SK-N-SH (cell line): ENCODE measurements around the gene SAMD5. TPM values are rescaled to one million over a fixed set of nuclear protein-coding genes. Genes with fewer than 3 reads are reported as not detected.

ENCODE experiments used
- CTCF ChIA-PET: fragments of 300-600, 350-600 bp; formaldehyde crosslinking; extraction: SDS; loops from one replicate; lab custom pipeline; 2021; lab: Yijun Ruan, JAX
- POLR2A ChIA-PET: fragments of 350-600 bp; sonication (Branson Sonifier 250); formaldehyde crosslinking; extraction: SDS; loops from one replicate; lab custom pipeline; 2020; ENCODE audit warnings: antibody characterized with exemption, inconsistent platforms; lab: Yijun Ruan, JAX
- DNase-seq: peaks from one replicate; pipeline ENCODE4 v3.0.0; 2012
- H2AFZ ChIP-seq: fragments of 200-600 bp; sonication (generic); 2 replicates; pipeline ENCODE4 v1.8.1; 2016; ENCODE audit warnings: antibody characterized with exemption, mild to moderate bottlenecking, low read depth
- H3F3A ChIP-seq: fragments of 200-600 bp; sonication (generic); replicated peaks from 2 replicates; pipeline ENCODE3; 2016; ENCODE audit warnings: antibody characterized with exemption, mild to moderate bottlenecking; ENCODE audit not compliant: insufficient read depth
- H3K27ac ChIP-seq, 2 experiments: fragments of 200-500 bp in 1 of 2; fragments of 200-600 bp in 1 of 2; sonication (Bioruptor generic) in 1 of 2; sonication (generic), shearing (Covaris generic) in 1 of 2; 2 replicates each; pipeline versions ENCODE4 v1.5.1 to v1.6.1; 2014 to 2016; ENCODE audit warnings: low read depth in 2 of 2, inconsistent platforms in 1 of 2, low read length in 1 of 2, mild to moderate bottlenecking in 1 of 2, mixed read lengths in 1 of 2
- H3K27me3 ChIP-seq: fragments of 200-600 bp; sonication (generic), shearing (Covaris generic); 2 replicates; pipeline ENCODE4 v1.6.1; 2016; ENCODE audit warnings: mixed run types; ENCODE audit not compliant: insufficient read depth
- H3K36me3 ChIP-seq, 2 experiments: fragments of 200-500 bp in 1 of 2; fragments of 200-600 bp in 1 of 2; sonication (Bioruptor generic) in 1 of 2; sonication (generic) in 1 of 2; replicated peaks in 1 of 2; 2 replicates each; pipeline versions ENCODE3 to v1.5.1; 2014 to 2016; ENCODE audit warnings: low read length in 1 of 2, mild to moderate bottlenecking in 1 of 2; ENCODE audit not compliant: insufficient read depth in 2 of 2, control insufficient read depth in 1 of 2
- H3K4me1 ChIP-seq, 2 experiments: fragments of 200-500 bp in 1 of 2; fragments of 200-600 bp in 1 of 2; sonication (Bioruptor generic) in 1 of 2; sonication (generic), shearing (Covaris generic) in 1 of 2; 2 replicates each; pipeline versions ENCODE4 v1.5.1 to v1.6.1; 2014 to 2016; ENCODE audit warnings: low read depth in 1 of 2, low read length in 1 of 2, mixed run types in 1 of 2; ENCODE audit not compliant: insufficient read depth in 2 of 2, control insufficient read depth in 1 of 2
- H3K4me2 ChIP-seq: fragments of 200-600 bp; sonication (generic), shearing (Covaris generic); 2 replicates; pipeline ENCODE4 v1.6.1; 2017; ENCODE audit warnings: mixed run types
- H3K4me3 ChIP-seq, 2 experiments: fragments of 200-500 bp in 1 of 2; fragments of 200-600 bp in 1 of 2; sonication (Bioruptor generic) in 1 of 2; sonication (generic), shearing (Covaris generic) in 1 of 2; 2 replicates each; pipeline versions ENCODE4 v1.5.1 to v1.8.1; 2014 to 2016; ENCODE audit warnings: low read depth in 2 of 2, inconsistent platforms in 1 of 2, low read length in 1 of 2, mild to moderate bottlenecking in 1 of 2, mixed read lengths in 1 of 2, moderate library complexity in 1 of 2
- H3K79me2 ChIP-seq: fragments of 200-600 bp; sonication (generic); 2 replicates; pipeline ENCODE4 v1.8.1; 2017; ENCODE audit warnings: mild to moderate bottlenecking; ENCODE audit not compliant: insufficient read depth
- H3K9ac ChIP-seq: fragments of 200-600 bp; sonication (generic); 2 replicates; pipeline ENCODE4 v1.6.1; 2017; ENCODE audit warnings: mixed run types
- H3K9me2 ChIP-seq: fragments of 200-600 bp; sonication (generic); 2 replicates; pipeline ENCODE4 v1.6.1; 2017; ENCODE audit warnings: mixed run types
- H3K9me3 ChIP-seq: fragments of 200-600 bp; sonication (generic); 2 replicates; pipeline ENCODE4 v1.6.1; 2017; ENCODE audit warnings: mixed run types, mild to moderate bottlenecking, moderate library complexity
- H4K20me1 ChIP-seq: fragments of 200-600 bp; sonication (generic); 2 replicates; pipeline ENCODE4 v1.6.1; 2017; ENCODE audit warnings: mild to moderate bottlenecking, mixed run types; ENCODE audit not compliant: insufficient read depth
- EP300 ChIP-seq, 2 experiments: IDR thresholded peaks; 2 replicates each; pipeline versions ENCODE4 v1.4.0 to v1.6.1; 2012; ENCODE audit warnings: borderline replicate concordance in 1 of 2, low read depth in 1 of 2, low read length in 1 of 2
- EZH2phosphoT487 ChIP-seq: fragments of 200-600 bp; sonication (generic); IDR thresholded peaks from 2 replicates; pipeline ENCODE4 v1.6.1; 2017; ENCODE audit warnings: low read depth, mixed run types, mild to moderate bottlenecking, antibody characterized with exemption, moderate library complexity, borderline replicate concordance
- FOXM1 ChIP-seq: IDR thresholded peaks from 2 replicates; pipeline ENCODE4 v1.4.0; 2012; ENCODE audit warnings: low read depth, mild to moderate bottlenecking
- GABPA ChIP-seq: IDR thresholded peaks from 2 replicates; pipeline ENCODE4 v1.4.0; 2012; ENCODE audit warnings: low read depth, mild to moderate bottlenecking
- GATA2 ChIP-seq: sonication (generic); formaldehyde crosslinking; IDR thresholded peaks from 2 replicates; pipeline ENCODE4 v1.5.0; 2020; ENCODE audit warnings: mild to moderate bottlenecking, missing genetic modification reagents
- MXI1 ChIP-seq: IDR thresholded peaks from 2 replicates; pipeline ENCODE4 v1.6.1; 2012; ENCODE audit warnings: mild to moderate bottlenecking, low read depth, low read length, improper control_type of control experiment
- RCOR1 ChIP-seq: fragments of 150-350 bp; IDR thresholded peaks from 2 replicates; pipeline ENCODE4 v1.6.1; 2017; ENCODE audit warnings: antibody characterized with exemption, low read length
- RXRA ChIP-seq: IDR thresholded peaks from 2 replicates; pipeline ENCODE4 v1.4.0; 2012; ENCODE audit warnings: low read depth, mild to moderate bottlenecking, borderline replicate concordance
- SIN3A ChIP-seq: IDR thresholded peaks from 2 replicates; pipeline ENCODE4 v1.6.1; 2012; ENCODE audit warnings: low read depth, mild to moderate bottlenecking, low read length, moderate library complexity, borderline replicate concordance
- TCF12 ChIP-seq: IDR thresholded peaks from 2 replicates; pipeline ENCODE4 v1.4.0; 2012
- YY1 ChIP-seq: IDR thresholded peaks from 2 replicates; pipeline ENCODE4 v1.4.0; 2012; ENCODE audit warnings: low read depth, mild to moderate bottlenecking
- WGBS: methylation state at CpG from one replicate; pipeline ENCODE4 v1.1.6; 2017; ENCODE audit warnings: low lambda C conversion rate; 5-methylcytosine and 5-hydroxymethylcytosine counted together
- polyA plus RNA-seq, 3 experiments: library from polyadenylated mRNA; depleted of rRNA; stranded (reverse); fragments of >200 nt; gene quantifications; 2 replicates each; pipeline ENCODE4 v1.2.3, GENCODE V29; 2012
- TF ChIP-seq, protein P1 (sequence below): IDR thresholded peaks from 2 replicates; pipeline ENCODE4 v1.4.0; 2012; ENCODE audit warnings: low read depth, borderline replicate concordance
- TF ChIP-seq, protein P2 (sequence below): fragments of 150-350 bp; IDR thresholded peaks from 2 replicates; pipeline ENCODE4 v1.6.1; 2017; ENCODE audit warnings: antibody characterized with exemption, low read length, low read depth, borderline replicate concordance
- TF ChIP-seq, protein P3 (sequence below): IDR thresholded peaks from 2 replicates; pipeline ENCODE4 v1.4.0; 2012; ENCODE audit warnings: low read depth, borderline replicate concordance

The SAMD5 gene
- polyA plus RNA-seq, 1 of the 3 experiments (the other 2 are of a cell fraction), result not detected

DNA sequence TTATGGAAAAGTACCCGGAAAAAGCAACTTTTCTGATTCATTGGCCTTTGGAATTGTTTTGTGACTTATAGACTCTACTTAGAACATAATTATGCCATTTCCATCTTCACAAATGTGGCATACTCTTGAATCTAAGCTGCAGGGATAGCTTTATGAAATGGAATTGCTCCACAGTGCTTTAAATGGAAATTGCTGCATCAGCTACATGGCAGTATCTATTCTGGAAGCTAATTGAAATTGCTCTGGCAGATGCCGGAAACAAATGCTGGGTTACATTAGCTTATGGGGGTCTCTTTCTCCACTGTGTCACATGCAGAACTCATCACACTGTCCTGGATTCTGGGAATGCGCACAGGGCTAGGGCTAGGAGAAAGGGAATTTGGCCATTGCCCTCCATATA, 108.9 kb downstream of the SAMD5 start:
- WGBS, result 32% methylated on average over 3 of the region's 3 CpGs
- no peaks in the 10 kb centered on the region for H3K27me3 ChIP-seq
- no peaks in the 10 kb centered on the region for H4K20me1 ChIP-seq
- H2AFZ ChIP-seq, result no peak overlapping the region
- no peak overlapping the region for H3K9ac ChIP-seq
- H3K79me2 ChIP-seq, result no peaks in the 10 kb centered on the region
- H3K36me3 ChIP-seq, result no peaks in the 10 kb centered on the region
- DNase-seq, result no peak
- H3K27ac ChIP-seq, result no peak overlapping the region
- CTCF ChIA-PET, result no interaction called here
- no peaks in the 10 kb centered on the region for H3F3A ChIP-seq
- POLR2A ChIA-PET, result no interaction called here
- H3K4me1 ChIP-seq, result no peaks in the 10 kb centered on the region
- TF ChIP-seq, protein P1, sequence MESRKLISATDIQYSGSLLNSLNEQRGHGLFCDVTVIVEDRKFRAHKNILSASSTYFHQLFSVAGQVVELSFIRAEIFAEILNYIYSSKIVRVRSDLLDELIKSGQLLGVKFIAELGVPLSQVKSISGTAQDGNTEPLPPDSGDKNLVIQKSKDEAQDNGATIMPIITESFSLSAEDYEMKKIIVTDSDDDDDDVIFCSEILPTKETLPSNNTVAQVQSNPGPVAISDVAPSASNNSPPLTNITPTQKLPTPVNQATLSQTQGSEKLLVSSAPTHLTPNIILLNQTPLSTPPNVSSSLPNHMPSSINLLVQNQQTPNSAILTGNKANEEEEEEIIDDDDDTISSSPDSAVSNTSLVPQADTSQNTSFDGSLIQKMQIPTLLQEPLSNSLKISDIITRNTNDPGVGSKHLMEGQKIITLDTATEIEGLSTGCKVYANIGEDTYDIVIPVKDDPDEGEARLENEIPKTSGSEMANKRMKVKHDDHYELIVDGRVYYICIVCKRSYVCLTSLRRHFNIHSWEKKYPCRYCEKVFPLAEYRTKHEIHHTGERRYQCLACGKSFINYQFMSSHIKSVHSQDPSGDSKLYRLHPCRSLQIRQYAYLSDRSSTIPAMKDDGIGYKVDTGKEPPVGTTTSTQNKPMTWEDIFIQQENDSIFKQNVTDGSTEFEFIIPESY, result no peak
- no peak for TF ChIP-seq EP300 (IDR thresholded peaks at IDR 0.05; ENCODE audit: borderline replicate concordance in 1 of 2, low read depth in 1 of 2, low read length in 1 of 2)
- no peak for TF ChIP-seq FOXM1
- TF ChIP-seq GABPA, result no peak
- no peak for TF ChIP-seq MXI1
- H3K9me2 ChIP-seq, result no peaks in the 10 kb centered on the region
- H3K4me2 ChIP-seq, result no peak overlapping the region
- H3K4me3 ChIP-seq, result no peak overlapping the region
- no peaks in the 10 kb centered on the region for H3K9me3 ChIP-seq

DNA sequence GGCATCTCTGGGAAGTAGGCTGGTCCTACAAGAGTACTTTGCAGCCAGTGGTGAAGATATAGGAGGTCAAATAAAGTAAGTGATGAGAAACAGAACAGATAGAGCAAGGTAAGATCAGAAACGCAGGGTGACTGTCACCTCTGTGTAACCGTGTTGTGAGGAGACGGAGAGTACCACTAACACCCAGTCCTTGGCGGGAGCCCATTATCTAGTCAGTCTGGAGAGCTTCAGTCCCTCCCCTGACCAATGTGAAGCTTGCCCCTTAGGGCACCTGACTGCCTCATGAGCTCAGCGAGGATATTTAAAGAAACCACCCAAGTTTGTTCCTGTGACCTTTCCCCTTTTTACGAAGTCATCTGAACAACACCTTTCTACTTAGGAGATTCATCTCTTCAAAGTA, 110.0 kb downstream of the SAMD5 start:
- no peaks in the 10 kb centered on the region for H3K79me2 ChIP-seq
- TF ChIP-seq YY1 (no peak), GATA2 (CRISPR knock-in tag) (no peak), SIN3A (no peak), TCF12 (no peak), FOXM1 (no peak), EP300 (IDR thresholded peaks at IDR 0.05; ENCODE audit: borderline replicate concordance in 1 of 2, low read depth in 1 of 2, low read length in 1 of 2) (no peak), RXRA (no peak), RCOR1 (no peak), EZH2phosphoT487 (no peak), GABPA (no peak)
- TF ChIP-seq, protein P2, sequence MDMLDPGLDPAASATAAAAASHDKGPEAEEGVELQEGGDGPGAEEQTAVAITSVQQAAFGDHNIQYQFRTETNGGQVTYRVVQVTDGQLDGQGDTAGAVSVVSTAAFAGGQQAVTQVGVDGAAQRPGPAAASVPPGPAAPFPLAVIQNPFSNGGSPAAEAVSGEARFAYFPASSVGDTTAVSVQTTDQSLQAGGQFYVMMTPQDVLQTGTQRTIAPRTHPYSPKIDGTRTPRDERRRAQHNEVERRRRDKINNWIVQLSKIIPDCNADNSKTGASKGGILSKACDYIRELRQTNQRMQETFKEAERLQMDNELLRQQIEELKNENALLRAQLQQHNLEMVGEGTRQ, result no peak
- TF ChIP-seq, protein P3, sequence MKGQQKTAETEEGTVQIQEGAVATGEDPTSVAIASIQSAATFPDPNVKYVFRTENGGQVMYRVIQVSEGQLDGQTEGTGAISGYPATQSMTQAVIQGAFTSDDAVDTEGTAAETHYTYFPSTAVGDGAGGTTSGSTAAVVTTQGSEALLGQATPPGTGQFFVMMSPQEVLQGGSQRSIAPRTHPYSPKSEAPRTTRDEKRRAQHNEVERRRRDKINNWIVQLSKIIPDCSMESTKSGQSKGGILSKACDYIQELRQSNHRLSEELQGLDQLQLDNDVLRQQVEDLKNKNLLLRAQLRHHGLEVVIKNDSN, result no peak
- TF ChIP-seq, protein P1, result no peak
- H3K27ac ChIP-seq, result no peak overlapping the region
- H3K4me3 ChIP-seq, result no peak overlapping the region
- no peak overlapping the region for H3K9ac ChIP-seq
- no peaks in the 10 kb centered on the region for H3K9me2 ChIP-seq
- no peaks in the 10 kb centered on the region for H3F3A ChIP-seq
- no peaks in the 10 kb centered on the region for H3K9me3 ChIP-seq
- 24% methylated on average over 6 of the region's 6 CpGs for WGBS
- H3K4me1 ChIP-seq, result no peaks in the 10 kb centered on the region
- POLR2A ChIA-PET, result no interaction called here
- H4K20me1 ChIP-seq, result no peaks in the 10 kb centered on the region
- no peaks in the 10 kb centered on the region for H3K27me3 ChIP-seq
- no peak overlapping the region for H3K4me2 ChIP-seq
- DNase-seq, result no peak
- no peaks in the 10 kb centered on the region for H3K36me3 ChIP-seq
- H2AFZ ChIP-seq, result no peak overlapping the region
- CTCF ChIA-PET, result no interaction called here
